Endothelial cell of umbilical vein (primary cell): Measurements from ENCODE around the gene SDHAF2. TPM values are rescaled to one million over a fixed set of nuclear protein-coding genes. Genes with fewer than 3 reads are reported as not detected.

Source experiments
- BruUV-seq: library from RNA; stranded (reverse); fragments of 400-500 nt; replicated peaks from 2 replicates; lab custom pipeline; 2021; lab: Mats Ljungman, UMichigan
- CTCF ChIA-PET: fragments of 300-600, 350-600 bp; sonication (Branson Sonifier 250); formaldehyde crosslinking; loops from one replicate; lab custom pipeline; 2021; ENCODE audit warnings: antibody characterized with exemption, inconsistent platforms; lab: Charles Lee
- POLR2A ChIA-PET: fragments of 300-600, 350-600 bp; sonication (Branson Sonifier 250); formaldehyde crosslinking; loops from one replicate; lab custom pipeline; 2021; ENCODE audit warnings: antibody characterized with exemption, inconsistent platforms; lab: Charles Lee
- DNase-seq: peaks from one replicate; pipeline ENCODE4 v3.0.0-alpha.2; 2011; ENCODE audit warnings: low read depth, low spot score
- FAIRE-seq: peaks from 2 replicates; lab custom pipeline; 2011; peaks lifted over from hg19 to GRCh38; lab: Jason Lieb, UNC
- H2AFZ ChIP-seq: 2 replicates; pipeline ENCODE4 v1.6.0; 2012; ENCODE audit warnings: low read depth, low read length, control low read depth, inconsistent platforms
- H3K27ac ChIP-seq: 2 replicates; pipeline ENCODE4 v1.5.1; 2011; ENCODE audit warnings: low read depth, mild to moderate bottlenecking, control low read depth, low read length, moderate library complexity; ENCODE audit not compliant: insufficient read depth
- H3K27me3 ChIP-seq, 2 experiments: 2 replicates each; pipeline versions ENCODE4 v1.6.0 to v1.6.1; 2011; ENCODE audit warnings: low read length in 2 of 2, mixed read lengths in 1 of 2; ENCODE audit not compliant: control insufficient read depth in 2 of 2, insufficient read depth in 2 of 2
- H3K36me3 ChIP-seq, 2 experiments: 2 replicates in 1 of 2; 3 replicates in 1 of 2; pipeline ENCODE4 v1.5.1; 2011; ENCODE audit warnings: low read length in 2 of 2, mild to moderate bottlenecking in 1 of 2, moderate library complexity in 1 of 2; ENCODE audit not compliant: control insufficient read depth in 2 of 2, insufficient read depth in 2 of 2; ENCODE audit errors: extremely low read depth in 1 of 2
- H3K4me1 ChIP-seq: 3 replicates; pipeline ENCODE4 v1.5.1; 2011; ENCODE audit warnings: mild to moderate bottlenecking, low read length; ENCODE audit not compliant: control insufficient read depth, insufficient read depth; ENCODE audit errors: extremely low read depth
- H3K4me2 ChIP-seq: 2 replicates; pipeline ENCODE4 v1.6.1; 2011; ENCODE audit warnings: low read length, control low read depth, mixed read lengths; ENCODE audit not compliant: insufficient read depth
- H3K4me3 ChIP-seq, 3 experiments: fragments of 200-600 bp in 1 of 3; sonication (generic), shearing (Covaris generic) in 1 of 3; replicated peaks in 1 of 3; 2 replicates each; pipeline ENCODE4 v1.5.1; 2011 to 2016; ENCODE audit warnings: control low read depth in 3 of 3, low read length in 3 of 3, mild to moderate bottlenecking in 2 of 3, inconsistent platforms in 1 of 3, low read depth in 1 of 3, moderate library complexity in 1 of 3; ENCODE audit not compliant: insufficient read depth in 1 of 3
- H3K79me2 ChIP-seq: 2 replicates; pipeline ENCODE4 v1.6.0; 2012; ENCODE audit warnings: low read length, inconsistent platforms; ENCODE audit not compliant: control insufficient read depth, insufficient read depth
- H3K9ac ChIP-seq: replicated peaks from 2 replicates; pipeline ENCODE3; 2011; ENCODE audit warnings: low read length, control low read depth; ENCODE audit not compliant: insufficient read depth; ENCODE audit errors: extremely low read depth
- H3K9me1 ChIP-seq: replicated peaks from 3 replicates; pipeline ENCODE4 v1.6.0; 2011; ENCODE audit warnings: mild to moderate bottlenecking, low read length; ENCODE audit not compliant: control insufficient read depth, insufficient read depth; ENCODE audit errors: extremely low read depth
- H3K9me3 ChIP-seq: replicated peaks from 2 replicates; pipeline ENCODE4 v1.5.1; 2012; ENCODE audit warnings: low read length, inconsistent platforms; ENCODE audit not compliant: control insufficient read depth, insufficient read depth
- H4K20me1 ChIP-seq: replicated peaks from 2 replicates; pipeline ENCODE3; 2011; ENCODE audit warnings: mild to moderate bottlenecking, low read length; ENCODE audit not compliant: control insufficient read depth, insufficient read depth; ENCODE audit errors: extremely low read depth
- EZH2 ChIP-seq: IDR thresholded peaks from 2 replicates; pipeline ENCODE4 v1.6.1; 2012; ENCODE audit warnings: borderline replicate concordance, low read depth, mild to moderate bottlenecking, moderate library complexity, low read length, inconsistent platforms; ENCODE audit not compliant: severe bottlenecking
- FOS ChIP-seq: IDR thresholded peaks from 2 replicates; pipeline ENCODE4 v1.6.1; 2011; ENCODE audit warnings: mild to moderate bottlenecking, low read length, moderate library complexity, borderline replicate concordance; ENCODE audit not compliant: insufficient read depth
- POLR2AphosphoS5 ChIP-seq: IDR thresholded peaks from 2 replicates; pipeline ENCODE4 v1.6.1; 2012; ENCODE audit warnings: low read depth, mild to moderate bottlenecking, control low read depth, low read length, moderate library complexity; ENCODE audit not compliant: insufficient read depth
- dilution Hi-C: fragments of 300-500 bp; cut with MboI; formaldehyde crosslinking; loops from one replicate; pipeline ENCODE4 v1.15.0; 2019; ENCODE audit warnings: low sequenced_read_pairs; ENCODE audit not compliant: extremely low pct_ligation_motif_present
- intact Hi-C: fragments of 100-400 bp; cut with micrococcal nuclease; formaldehyde crosslinking; loops from one replicate; pipeline ENCODE4 v1.10.0; 2022
- polyA plus RNA-seq, 4 experiments: library from polyadenylated mRNA; depleted of rRNA in 3 of 4; stranded (reverse) in 3 of 4; unstranded in 1 of 4; fragments of >200 nt; gene quantifications; 2 replicates each; pipeline versions ENCODE4 v1.2.1 to v1.2.3, GENCODE V29; 2011 to 2012; ENCODE audit warnings: missing spikeins in 1 of 4
- total RNA-seq: library from RNA; stranded (reverse); gene quantifications from 2 replicates; pipeline ENCODE4 v1.2.3, GENCODE V29; 2021
- TF ChIP-seq, protein P1 (sequence below), 2 donors: IDR thresholded peaks; 1 replicate in 1 of 2; 2 replicates in 1 of 2; pipeline ENCODE4 v1.5.1; 2011; ENCODE audit warnings: low read length in 2 of 2, mild to moderate bottlenecking in 2 of 2, moderate library complexity in 2 of 2, control low read depth in 1 of 2, inconsistent platforms in 1 of 2, low read depth in 1 of 2; ENCODE audit not compliant: insufficient read depth in 1 of 2; ENCODE audit errors: extremely low read depth in 1 of 2

SDHAF2 gene
- total and polyA plus RNA-seq, 2 donors (not counting 3 experiments of a cell fraction or from before 2014, with no cell fraction given), result 44.5 to 128 TPM

DNA sequence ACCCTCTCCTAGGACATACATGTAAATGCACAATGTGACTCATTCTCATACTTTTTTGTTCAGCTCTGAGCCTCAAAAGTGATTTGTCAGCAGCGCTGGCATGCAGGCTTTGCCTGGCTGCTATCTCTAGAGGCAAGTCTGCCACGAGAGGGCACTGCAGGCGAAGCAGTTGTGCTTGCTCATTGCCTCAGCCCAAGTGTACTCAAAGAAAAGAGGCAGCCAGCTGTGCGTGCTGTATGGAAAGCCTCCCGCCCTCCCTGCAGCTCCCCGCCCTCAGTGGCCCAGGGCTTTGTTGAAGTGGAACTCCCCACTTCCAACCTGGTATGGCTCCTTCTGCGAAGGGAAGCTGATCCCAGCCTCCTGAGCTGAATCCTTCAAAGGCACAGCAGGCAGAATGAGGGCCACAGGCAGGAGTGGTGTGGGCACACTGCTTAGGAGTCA, 16.3 kb downstream of the SDHAF2 start:
- ChIA-PET CTCF (interaction anchor here (0.6 to 6.5 kb wide), 42 partner anchors 10 to 287 kb away, joined by 3 to 229 read pairs (median 5); partner anchors contain the start of genes CPSF7, LRRC10B, SDHAF2 and SYT7), POLR2A (interaction anchor here (0.7 kb wide), 1 partner anchor 71 kb away, joined by 3 read pairs; no protein-coding TSS in a partner anchor)
- Histone ChIP-seq H3K79me2 (peaks cover 12% of the 10 kb centered on the region), H3K27ac (no peak overlapping the region), H3K27me3 (no peaks in the 10 kb centered on the region), H4K20me1 (no peaks in the 10 kb centered on the region), H3K9me3 (no peaks in the 10 kb centered on the region), H3K4me1 (no peaks in the 10 kb centered on the region), H2AFZ (no peak overlapping the region), H3K4me2 (no peak overlapping the region), H3K9ac (no peak overlapping the region), H3K36me3 (peaks cover 5 to 25% of the 10 kb centered on the region in 2 experiments), H3K4me3 (no peak overlapping the region), H3K9me1 (no peaks in the 10 kb centered on the region)
- TSS peak; percentile 6 for BruUV-seq
- dilution Hi-C loops, result no loop called here
- peak; percentile 94 for FAIRE-seq
- intact Hi-C loops, result loop anchor here (1.0 kb wide), 3 partner anchors 71 to 192 kb away; no protein-coding TSS in a partner anchor
- TF ChIP-seq POLR2AphosphoS5 (peak; percentile 51), EZH2 (no peak), FOS (peak; percentile 56)
- TF ChIP-seq, protein P1, sequence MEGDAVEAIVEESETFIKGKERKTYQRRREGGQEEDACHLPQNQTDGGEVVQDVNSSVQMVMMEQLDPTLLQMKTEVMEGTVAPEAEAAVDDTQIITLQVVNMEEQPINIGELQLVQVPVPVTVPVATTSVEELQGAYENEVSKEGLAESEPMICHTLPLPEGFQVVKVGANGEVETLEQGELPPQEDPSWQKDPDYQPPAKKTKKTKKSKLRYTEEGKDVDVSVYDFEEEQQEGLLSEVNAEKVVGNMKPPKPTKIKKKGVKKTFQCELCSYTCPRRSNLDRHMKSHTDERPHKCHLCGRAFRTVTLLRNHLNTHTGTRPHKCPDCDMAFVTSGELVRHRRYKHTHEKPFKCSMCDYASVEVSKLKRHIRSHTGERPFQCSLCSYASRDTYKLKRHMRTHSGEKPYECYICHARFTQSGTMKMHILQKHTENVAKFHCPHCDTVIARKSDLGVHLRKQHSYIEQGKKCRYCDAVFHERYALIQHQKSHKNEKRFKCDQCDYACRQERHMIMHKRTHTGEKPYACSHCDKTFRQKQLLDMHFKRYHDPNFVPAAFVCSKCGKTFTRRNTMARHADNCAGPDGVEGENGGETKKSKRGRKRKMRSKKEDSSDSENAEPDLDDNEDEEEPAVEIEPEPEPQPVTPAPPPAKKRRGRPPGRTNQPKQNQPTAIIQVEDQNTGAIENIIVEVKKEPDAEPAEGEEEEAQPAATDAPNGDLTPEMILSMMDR (IDR thresholded peaks at IDR 0.05; ENCODE audit: extremely low read depth in 1 of 2, insufficient read depth in 1 of 2, low read depth in 1 of 2, low read length in 2 of 2), result peak; percentile 91 to 94
- DNase-seq, result peak; percentile 93
